HG02870 (cell line): ENCODE results near the gene LAMA2.

Experiments used
- ATAC-seq: cut with Tn5 transposase; IDR thresholded peaks from one replicate; pipeline ENCODE4 v1.9.1; 2021; ENCODE audit warnings: mild to moderate bottlenecking, moderate library complexity; ENCODE audit not compliant: unreplicated experiment

LAMA2 gene

GRCh38 chr6:129419324-129419723, 536.4 kb downstream of the LAMA2 start:
- ATAC-seq = peak; percentile 47

DNA sequence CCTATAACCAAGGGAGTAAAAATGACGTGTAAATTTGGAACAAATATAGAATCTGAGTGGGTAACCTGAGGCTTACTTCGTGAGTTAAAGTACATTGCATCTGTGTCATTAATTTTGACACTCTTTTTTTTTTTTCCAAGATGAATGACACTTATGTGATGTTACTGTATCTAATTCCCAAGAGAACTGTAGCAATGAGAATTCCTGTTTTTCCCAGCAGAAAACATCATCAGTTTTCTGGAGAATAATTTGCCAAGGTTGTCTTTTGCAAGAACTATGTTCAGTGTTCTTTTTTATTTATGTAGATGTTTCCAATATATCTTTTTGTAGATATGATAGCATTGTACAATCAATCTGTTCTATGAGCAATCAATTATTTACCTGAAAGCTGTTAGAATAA, 543.4 kb downstream of the LAMA2 start:
- no peak for ATAC-seq

GRCh38 chr6:129429956-129430355, 547.0 kb downstream of the LAMA2 start:
- ATAC-seq = no peak

- ATAC-seq = peak; percentile 47
These were observed 549.8 kb downstream of the LAMA2 start for GRCh38 chr6:129432738-129433137.

DNA sequence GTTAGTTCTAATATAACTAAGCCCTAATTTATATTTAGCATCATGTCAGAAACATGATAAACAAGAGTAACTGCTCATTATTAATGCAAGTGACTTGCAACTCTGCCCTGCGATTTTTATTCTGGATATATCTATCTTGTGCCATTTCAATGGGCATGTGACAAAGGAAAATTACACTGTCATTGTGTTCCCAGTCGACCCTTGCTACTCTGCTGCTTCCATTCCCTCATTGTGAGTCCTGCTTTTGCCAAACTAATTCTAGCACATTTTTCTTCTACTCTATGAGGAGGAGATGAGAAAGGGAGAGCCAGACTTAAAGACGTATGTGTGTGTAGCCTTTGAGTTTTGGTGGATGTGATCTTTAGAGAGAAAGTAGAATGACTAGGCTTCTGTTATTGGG, 551.2 kb downstream of the LAMA2 start:
- no peak for ATAC-seq

DNA sequence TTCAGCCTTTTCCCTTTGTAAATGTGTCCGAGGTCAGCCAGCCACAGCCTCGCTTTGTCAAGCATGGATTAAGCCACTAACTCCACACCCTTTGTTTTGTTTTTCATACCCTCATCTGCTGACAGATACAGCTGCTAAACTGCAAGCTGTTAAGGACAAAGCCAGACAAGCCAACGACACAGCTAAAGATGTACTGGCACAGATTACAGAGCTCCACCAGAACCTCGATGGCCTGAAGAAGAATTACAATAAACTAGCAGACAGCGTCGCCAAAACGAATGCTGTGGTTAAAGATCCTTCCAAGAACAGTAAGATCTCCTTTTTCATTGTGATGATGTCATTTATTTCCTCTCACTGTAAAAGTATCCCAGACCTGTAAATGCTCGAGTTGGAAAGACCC, 557.8 kb downstream of the LAMA2 start:
- ATAC-seq = no peak

- no peak for ATAC-seq
These were observed 561.7 kb downstream of the LAMA2 start for GRCh38 chr6:129444683-129445082.

DNA sequence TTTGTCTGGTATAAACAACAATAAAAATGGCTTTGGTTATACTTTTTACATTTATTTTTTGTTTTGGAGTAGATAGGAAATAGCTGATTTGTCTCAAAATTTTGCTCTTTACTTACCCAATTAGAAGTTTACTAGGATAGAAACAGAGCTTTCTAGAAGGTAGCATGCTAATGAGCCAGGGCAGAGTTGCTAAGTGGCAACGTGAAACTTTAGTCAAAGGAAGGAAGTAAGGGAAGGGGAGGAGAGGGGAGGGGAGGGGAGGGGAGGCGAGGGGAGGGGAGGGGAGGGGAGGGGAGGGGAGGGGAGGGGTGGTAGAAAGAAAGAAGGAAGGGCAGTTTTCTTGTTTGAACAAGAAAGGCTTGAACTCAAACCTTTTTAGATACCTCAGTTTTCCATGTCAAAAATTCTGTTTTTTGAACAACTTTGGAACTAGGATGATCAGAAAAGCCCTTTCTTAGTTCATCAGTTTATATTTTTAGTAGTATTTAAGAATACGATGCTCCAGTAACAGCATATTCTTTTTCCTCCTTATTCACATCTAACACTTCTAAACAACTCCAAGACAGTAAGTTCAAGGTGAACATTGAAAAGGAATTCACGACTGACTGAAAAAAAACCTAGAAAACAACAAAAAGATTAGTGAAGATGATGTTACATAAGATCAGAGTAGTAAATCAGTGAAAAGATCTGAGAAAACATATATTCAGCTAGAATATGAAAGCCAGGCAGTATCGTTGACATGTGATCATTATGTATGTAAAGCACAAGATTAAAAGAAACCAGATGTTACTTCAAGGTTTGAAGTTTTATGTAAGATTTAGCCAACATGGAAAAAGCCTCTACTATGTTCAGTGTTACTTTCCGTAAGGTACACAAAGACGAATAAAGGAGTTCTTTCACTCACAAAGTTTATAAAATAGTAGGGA, 563.6 kb downstream of the LAMA2 start:
- no peak for ATAC-seq

- ATAC-seq = no peak
These were observed 564.2 kb downstream of the LAMA2 start for GRCh38 chr6:129447198-129447565.

- peak; percentile 100 for ATAC-seq
These were observed 566.0 kb downstream of the LAMA2 start for GRCh38 chr6:129448965-129449364.

- no peak for ATAC-seq
These were observed 568.2 kb downstream of the LAMA2 start for GRCh38 chr6:129451187-129451586.

GRCh38 chr6:129453073-129453472, 570.1 kb downstream of the LAMA2 start:
- ATAC-seq = no peak

DNA sequence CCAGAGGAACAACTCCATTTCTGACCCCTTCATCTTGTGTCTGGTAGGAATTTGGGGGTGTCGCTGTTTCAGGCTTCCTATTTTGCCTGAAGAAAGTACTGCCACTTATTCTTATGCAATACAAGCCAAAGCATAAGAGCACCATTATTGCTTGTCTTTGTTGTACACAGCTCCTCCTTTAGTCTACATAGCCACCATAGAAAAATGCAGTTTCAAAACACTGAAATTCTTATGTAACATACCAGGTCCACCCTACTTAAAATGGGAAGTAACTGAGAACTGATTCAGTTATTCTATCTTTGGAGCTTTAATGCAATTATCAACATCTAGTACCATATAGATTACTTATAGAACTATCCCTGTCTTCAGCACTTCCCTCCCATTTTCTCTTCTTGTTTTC, 571.5 kb downstream of the LAMA2 start:
- ATAC-seq = no peak

GRCh38 chr6:129455126-129455769, 572.3 kb downstream of the LAMA2 start:
- ATAC-seq = no peak

DNA sequence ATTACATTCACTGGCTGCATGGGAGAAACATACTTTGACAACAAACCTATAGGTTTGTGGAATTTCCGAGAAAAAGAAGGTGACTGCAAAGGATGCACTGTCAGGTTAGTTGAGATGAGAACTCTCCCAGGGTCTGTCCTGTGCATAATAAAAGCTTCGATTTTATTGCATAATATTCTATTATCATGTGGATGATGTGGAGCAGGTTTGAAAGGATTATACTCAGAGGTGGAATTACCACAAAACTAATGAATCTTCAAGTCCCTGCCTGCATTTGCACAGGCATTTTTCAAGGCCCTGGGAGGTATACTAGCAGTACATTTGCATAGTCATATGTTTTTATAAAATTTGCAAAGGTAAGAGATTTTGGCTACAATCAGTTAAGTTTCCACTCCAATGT, 577.3 kb downstream of the LAMA2 start:
- no peak for ATAC-seq

GRCh38 chr6:129469070-129469662, 586.2 kb downstream of the LAMA2 start:
- ATAC-seq = no peak

DNA sequence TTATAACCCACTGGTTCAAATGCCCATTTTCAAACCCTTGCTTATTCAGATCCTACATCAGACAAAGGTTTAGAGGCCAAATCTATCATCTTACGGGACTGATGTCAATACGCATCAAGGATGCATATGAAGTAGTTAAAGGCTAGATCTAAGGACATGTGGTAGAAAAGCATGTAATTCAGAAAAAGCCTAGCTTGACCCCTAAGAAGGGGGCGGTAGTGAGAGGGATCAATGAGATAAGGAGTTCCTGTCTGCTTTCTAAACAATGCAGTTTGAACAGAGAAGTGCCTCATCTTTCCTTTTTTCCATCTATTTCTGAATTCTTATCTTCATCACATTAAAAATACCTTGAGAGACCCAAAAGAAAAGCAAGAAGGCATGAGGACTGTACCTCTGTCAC, 589.3 kb downstream of the LAMA2 start:
- ATAC-seq = no peak

DNA sequence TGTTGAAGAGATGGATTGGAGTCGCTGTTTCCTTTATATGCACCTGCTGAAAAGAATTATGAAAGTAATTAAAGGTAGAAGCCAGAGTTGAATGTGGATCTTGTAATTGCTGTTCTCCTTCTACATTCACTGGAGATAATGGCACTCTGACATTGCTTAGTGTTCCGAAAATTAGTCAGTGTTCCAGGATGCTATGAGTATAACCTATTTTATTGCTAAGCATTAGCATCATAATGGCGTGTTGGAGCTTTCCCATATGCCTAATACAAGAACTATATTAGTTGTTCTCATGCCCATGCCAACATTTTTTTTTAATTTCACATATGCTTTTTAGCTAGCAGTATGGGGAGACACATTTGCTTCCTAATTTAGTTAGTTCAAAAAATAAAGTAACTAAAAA, 590.6 kb downstream of the LAMA2 start:
- ATAC-seq = no peak

- ATAC-seq = no peak
These were observed 592.7 kb downstream of the LAMA2 start for GRCh38 chr6:129475477-129476247.

DNA sequence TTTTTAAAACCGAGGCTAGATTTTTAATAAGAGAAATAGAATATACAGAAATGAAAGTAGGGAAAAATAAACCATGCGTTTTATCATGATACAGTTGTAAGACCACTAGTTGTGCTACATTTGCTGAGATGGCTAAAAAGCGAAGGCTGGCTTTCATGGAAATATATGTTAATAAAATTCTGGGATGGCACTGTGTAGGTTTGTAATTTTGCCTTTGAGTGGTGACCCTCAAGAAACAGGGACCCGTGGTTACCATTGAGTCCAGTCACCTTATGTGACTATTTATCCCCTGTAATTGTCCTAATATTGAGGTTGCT, 593.3 kb downstream of the LAMA2 start:
- ATAC-seq = no peak

GRCh38 chr6:129476810-129477209, 593.9 kb downstream of the LAMA2 start:
- no peak for ATAC-seq
